GM18873 (cell line): ENCODE measurements around the gene ATP2B3.

Experiments
- ATAC-seq: cut with Tn5 transposase; IDR thresholded peaks from one replicate; pipeline ENCODE4 v1.9.1; 2021; ENCODE audit warnings: mild to moderate bottlenecking, moderate library complexity, moderate number of reproducible peaks; ENCODE audit not compliant: unreplicated experiment, low FRiP score

ATP2B3 gene

GRCh38 chrX:153628665-153629064, 111.2 kb downstream of the ATP2B3 start:
- ATAC-seq: no peak

DNA sequence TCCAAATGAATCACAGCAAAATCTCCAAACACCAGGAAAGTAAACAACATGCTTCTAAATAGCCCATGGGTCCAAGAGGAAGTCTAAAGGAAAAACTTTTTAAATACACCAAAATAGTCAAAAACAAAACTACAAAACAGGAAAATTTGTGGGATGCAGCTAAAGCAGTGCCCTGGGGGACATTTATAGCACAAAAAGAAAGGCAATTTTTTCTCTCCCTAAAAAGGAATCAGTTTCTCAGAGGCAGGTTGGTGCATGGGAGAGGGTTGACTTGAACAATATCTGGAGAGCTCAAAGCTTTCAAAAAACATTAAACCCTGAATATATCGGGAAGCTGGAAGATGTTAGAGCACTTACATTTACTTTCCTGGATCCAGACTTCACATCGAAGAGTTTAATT, 113.9 kb downstream of the ATP2B3 start:
- ATAC-seq: no peak

- no peak for ATAC-seq
Observed at GRCh38 chrX:153631907-153632594, 114.6 kb downstream of the ATP2B3 start.
